Spinal cord (tissue), 10 donors: ENCODE results near the gene PCAT6. TPM values are rescaled to one million over a fixed set of nuclear protein-coding genes. Genes with fewer than 3 reads are reported as not detected.
"Not testable (repeated sequence)": the region's sequence is repeated elsewhere in the genome, so short reads cannot be mapped to it uniquely, and the experiment has no call there.

Source experiments
- DNase-seq, 6 donors: peaks; one replicate each; pipeline versions ENCODE4 v3.0.0 to v3.0.0-alpha.2; 2013 to 2015; ENCODE audit warnings: low spot score in 6 of 6, low read depth in 4 of 6
- H3K27ac ChIP-seq: one replicate; pipeline ENCODE4 v1.5.1; 2013; ENCODE audit warnings: low read depth, low read length, control low read depth
- H3K27me3 ChIP-seq: one replicate; pipeline ENCODE4 v1.6.1; 2013; ENCODE audit warnings: low read length; ENCODE audit not compliant: control insufficient read depth, insufficient read depth
- H3K36me3 ChIP-seq: one replicate; pipeline ENCODE4 v1.6.1; 2013; ENCODE audit warnings: low read length; ENCODE audit not compliant: control insufficient read depth, insufficient read depth
- H3K4me1 ChIP-seq: one replicate; pipeline ENCODE4 v1.6.1; 2013; ENCODE audit warnings: low read length; ENCODE audit not compliant: control insufficient read depth, insufficient read depth
- H3K4me3 ChIP-seq: one replicate; pipeline ENCODE4 v1.5.1; 2013; ENCODE audit warnings: low read depth, low read length, control low read depth
- H3K9me3 ChIP-seq: one replicate; pipeline ENCODE4 v1.6.1; 2013; ENCODE audit warnings: low read length; ENCODE audit not compliant: control insufficient read depth, insufficient read depth
- WGBS: methylation state at CpG from one replicate; pipeline ENCODE4 v1.1.5; 2013; ENCODE audit warnings: missing lambda C conversion rate; ENCODE audit not compliant: insufficient coverage; 5-methylcytosine and 5-hydroxymethylcytosine counted together
- polyA plus RNA-seq, 2 donors: library from polyadenylated mRNA; unstranded; fragments of 120-200 nt; gene quantifications; one replicate each; pipeline ENCODE4 v1.2.1, GENCODE V29; 2013; ENCODE audit not compliant: insufficient read length in 2 of 2
- total RNA-seq, 2 donors: library from RNA; depleted of rRNA in 1 of 2; stranded (reverse); fragments of 120-200 nt in 1 of 2; fragments of >200 nt in 1 of 2; gene quantifications; one replicate each; pipeline versions ENCODE4 v1.2.3 to v1.2.4, GENCODE V29; 2013 to 2014
- donor health status: healthy.

PCAT6 gene
- total and polyA plus RNA-seq, 4 donors = 0.88 to 6.9 (median 5.9) TPM; not detected in 1

DNA sequence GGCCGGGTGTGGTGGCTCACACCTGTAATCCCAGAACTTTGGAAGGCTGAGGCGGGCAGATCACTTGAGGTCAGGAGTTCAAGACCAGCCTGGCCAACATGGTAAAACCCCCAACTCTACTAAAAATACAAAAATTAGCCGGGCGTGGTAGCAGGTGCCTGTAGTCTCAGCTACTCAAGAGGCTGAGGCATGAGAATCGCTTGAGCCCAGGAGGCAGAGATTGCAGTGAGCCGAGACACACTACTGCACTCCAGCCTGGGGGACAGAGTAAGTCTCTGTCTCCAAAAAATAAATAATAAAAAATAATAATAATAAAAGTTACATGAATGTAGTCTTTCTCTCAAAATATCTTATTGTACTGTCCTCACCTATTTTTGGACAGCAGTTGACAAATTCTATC is 15.8 kb upstream of the PCAT6 start:
- WGBS = 86% methylated on average over 1 of the region's 6 CpGs
- H3K4me1 ChIP-seq, DNase-seq, H3K27me3 ChIP-seq, H3K9me3 ChIP-seq, H3K27ac ChIP-seq, H3K4me3 ChIP-seq, H3K36me3 ChIP-seq: not testable (repeated sequence)

- 92% methylated on average over 7 of the region's 7 CpGs for WGBS
- Histone ChIP-seq H3K36me3 (peaks cover 11% of the 10 kb centered on the region), H3K4me3 (no peak overlapping the region), H3K27me3 (no peaks in the 10 kb centered on the region), H3K27ac (no peak overlapping the region), H3K9me3 (no peaks in the 10 kb centered on the region), H3K4me1 (peaks cover 8% of the 10 kb centered on the region)
- DNase-seq = no peak
Observed at GRCh38 chr1:202796670-202797069, 14.1 kb upstream of the PCAT6 start.

GRCh38 chr1:202798260-202798659 is 12.5 kb upstream of the PCAT6 start:
- no peak for DNase-seq
- no CpG with 5 or more reads among the region's 4 CpGs for WGBS
- Histone ChIP-seq H3K27me3 (no peaks in the 10 kb centered on the region), H3K4me3 (no peak overlapping the region), H3K4me1 (peaks cover 8% of the 10 kb centered on the region), H3K27ac (no peak overlapping the region), H3K9me3 (no peaks in the 10 kb centered on the region), H3K36me3 (peaks cover 11% of the 10 kb centered on the region)

DNA sequence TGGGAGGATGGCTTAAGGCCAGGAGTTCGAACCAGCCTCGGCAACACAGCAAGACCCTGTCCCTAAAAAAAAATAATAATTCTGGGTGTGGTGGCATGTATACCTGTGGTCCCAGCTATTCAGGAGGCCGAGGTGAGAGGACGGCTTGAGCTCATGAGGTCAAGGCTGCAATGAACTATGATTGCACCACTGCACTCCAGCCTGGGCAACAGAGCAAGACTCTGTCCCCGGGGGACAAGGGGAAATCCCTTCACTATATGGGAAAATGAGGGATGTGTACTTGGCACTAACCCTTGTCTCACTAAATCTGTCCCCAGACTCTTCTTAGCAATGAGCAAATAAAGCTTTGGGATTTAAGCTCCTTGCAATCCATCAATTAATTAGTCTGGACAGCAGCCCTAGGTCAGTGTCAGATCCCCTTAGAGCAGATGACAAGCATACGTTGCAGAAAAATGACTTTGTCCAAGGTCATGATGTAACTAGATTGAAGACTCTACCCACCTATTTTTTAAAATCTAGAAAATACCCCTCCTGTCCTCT is 11.9 kb upstream of the PCAT6 start:
- peaks cover 11% of the 10 kb centered on the region for H3K36me3 ChIP-seq
- H3K4me1 ChIP-seq = peaks cover 8% of the 10 kb centered on the region
- no peaks in the 10 kb centered on the region for H3K27me3 ChIP-seq
- no CpG with 5 or more reads among the region's 6 CpGs for WGBS
- no peak overlapping the region for H3K27ac ChIP-seq
- H3K4me3 ChIP-seq = no peak overlapping the region
- no peak for DNase-seq
- H3K9me3 ChIP-seq = no peaks in the 10 kb centered on the region

DNA sequence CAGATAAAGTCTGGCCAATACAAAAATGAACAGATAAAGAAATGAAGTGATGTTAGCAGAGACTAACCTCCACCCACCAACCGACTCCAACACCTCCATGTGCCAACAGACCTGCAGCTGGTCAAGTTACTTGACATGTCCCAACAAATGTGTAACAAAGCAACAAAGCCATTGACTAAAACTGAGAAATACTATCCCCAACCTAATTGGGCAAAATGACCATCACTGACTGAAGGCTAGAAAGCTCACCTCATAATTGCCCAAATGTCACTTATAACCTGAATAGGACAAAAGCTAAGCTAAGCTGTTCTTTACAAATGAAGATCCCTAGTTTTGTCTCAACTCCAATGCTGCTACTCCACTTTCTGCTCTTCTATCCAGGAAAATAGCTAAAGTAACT is 10.0 kb upstream of the PCAT6 start:
- H3K4me3 ChIP-seq = no peak overlapping the region
- no peak for DNase-seq
- WGBS = 100% methylated on average over 1 of the region's 1 CpG
- H3K4me1 ChIP-seq = peaks cover 11% of the 10 kb centered on the region
- H3K36me3 ChIP-seq = peaks cover 11% of the 10 kb centered on the region
- H3K27me3 ChIP-seq = no peaks in the 10 kb centered on the region
- H3K9me3 ChIP-seq = no peaks in the 10 kb centered on the region
- H3K27ac ChIP-seq = no peak overlapping the region

DNA sequence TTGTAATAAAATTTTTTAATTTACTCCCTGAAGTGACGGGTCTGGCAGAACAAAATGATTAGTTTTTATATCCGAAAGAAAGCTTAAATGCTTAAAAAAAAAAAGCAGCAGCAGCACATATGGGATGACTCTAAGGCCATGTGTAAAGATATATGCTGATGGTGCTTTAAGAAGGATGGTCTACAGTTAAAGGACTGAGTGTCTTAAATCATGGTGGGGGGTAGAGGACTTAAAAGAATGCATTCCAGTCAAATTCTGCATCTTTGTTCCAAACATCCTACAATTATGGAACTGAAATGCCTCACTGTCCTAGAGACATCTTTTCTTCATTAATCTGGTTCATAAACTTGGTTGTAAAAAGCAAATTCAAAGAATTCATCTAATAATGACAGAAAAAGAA is 9.6 kb upstream of the PCAT6 start:
- no peaks in the 10 kb centered on the region for H3K9me3 ChIP-seq
- peaks cover 11% of the 10 kb centered on the region for H3K36me3 ChIP-seq
- peaks cover 11% of the 10 kb centered on the region for H3K4me1 ChIP-seq
- DNase-seq = no peak
- WGBS = 80% methylated on average over 1 of the region's 2 CpGs
- H3K4me3 ChIP-seq = no peak overlapping the region
- H3K27ac ChIP-seq = no peak overlapping the region
- no peaks in the 10 kb centered on the region for H3K27me3 ChIP-seq

DNA sequence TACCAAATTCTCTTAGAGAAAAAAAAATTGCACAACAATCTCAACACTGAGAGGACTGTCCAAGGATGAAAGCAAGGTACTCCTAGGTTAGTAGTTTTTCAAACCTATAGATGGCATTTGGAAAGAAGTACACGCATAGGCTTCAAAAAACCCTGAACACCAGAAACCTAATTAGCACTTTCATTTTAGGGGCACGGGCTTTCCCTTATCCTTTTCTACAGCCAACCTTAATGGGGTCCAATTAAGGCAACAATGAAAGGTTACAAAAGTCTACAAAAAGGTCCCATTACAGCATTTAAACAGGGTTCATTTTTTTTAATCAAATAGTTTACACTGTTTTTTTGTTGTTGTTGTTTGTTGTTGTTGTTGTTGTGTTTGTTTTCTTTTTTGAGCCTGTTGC is 8.7 kb upstream of the PCAT6 start:
- WGBS = no CpG with 5 or more reads among the region's 2 CpGs
- no peak for DNase-seq
- H3K27ac ChIP-seq = no peak overlapping the region
- H3K27me3 ChIP-seq = no peaks in the 10 kb centered on the region
- H3K4me3 ChIP-seq = no peak overlapping the region
- H3K4me1 ChIP-seq = peaks cover 11% of the 10 kb centered on the region
- H3K36me3 ChIP-seq = peaks cover 6% of the 10 kb centered on the region
- H3K9me3 ChIP-seq = no peaks in the 10 kb centered on the region

GRCh38 chr1:202802998-202803932 is 7.5 kb upstream of the PCAT6 start:
- Histone ChIP-seq H3K4me3 (no peak overlapping the region), H3K27ac (no peak overlapping the region), H3K9me3 (no peaks in the 10 kb centered on the region), H3K27me3 (no peaks in the 10 kb centered on the region), H3K36me3 (peaks cover 6% of the 10 kb centered on the region), H3K4me1 (peaks cover 9% of the 10 kb centered on the region)
- WGBS = 95% methylated on average over 4 of the region's 15 CpGs
- no peak for DNase-seq

- H3K4me1 ChIP-seq = peaks cover 3% of the 10 kb centered on the region
- no peak overlapping the region for H3K27ac ChIP-seq
- no peak for DNase-seq
- no peak overlapping the region for H3K4me3 ChIP-seq
- H3K27me3 ChIP-seq = no peaks in the 10 kb centered on the region
- H3K9me3 ChIP-seq = no peaks in the 10 kb centered on the region
- H3K36me3 ChIP-seq = peaks cover 2% of the 10 kb centered on the region
- WGBS = no CpG with 5 or more reads among the region's 4 CpGs
Observed at GRCh38 chr1:202804126-202804525, 6.6 kb upstream of the PCAT6 start.
